GM12801 (cell line): ENCODE results near the gene LPIN1.

Source experiments
- TF ChIP-seq, protein P1 (sequence below): IDR thresholded peaks from one replicate; pipeline ENCODE4 v1.5.1; 2011; ENCODE audit warnings: control low read depth; ENCODE audit not compliant: insufficient read length; ENCODE audit errors: extremely low read depth

Gene LPIN1, protein sequence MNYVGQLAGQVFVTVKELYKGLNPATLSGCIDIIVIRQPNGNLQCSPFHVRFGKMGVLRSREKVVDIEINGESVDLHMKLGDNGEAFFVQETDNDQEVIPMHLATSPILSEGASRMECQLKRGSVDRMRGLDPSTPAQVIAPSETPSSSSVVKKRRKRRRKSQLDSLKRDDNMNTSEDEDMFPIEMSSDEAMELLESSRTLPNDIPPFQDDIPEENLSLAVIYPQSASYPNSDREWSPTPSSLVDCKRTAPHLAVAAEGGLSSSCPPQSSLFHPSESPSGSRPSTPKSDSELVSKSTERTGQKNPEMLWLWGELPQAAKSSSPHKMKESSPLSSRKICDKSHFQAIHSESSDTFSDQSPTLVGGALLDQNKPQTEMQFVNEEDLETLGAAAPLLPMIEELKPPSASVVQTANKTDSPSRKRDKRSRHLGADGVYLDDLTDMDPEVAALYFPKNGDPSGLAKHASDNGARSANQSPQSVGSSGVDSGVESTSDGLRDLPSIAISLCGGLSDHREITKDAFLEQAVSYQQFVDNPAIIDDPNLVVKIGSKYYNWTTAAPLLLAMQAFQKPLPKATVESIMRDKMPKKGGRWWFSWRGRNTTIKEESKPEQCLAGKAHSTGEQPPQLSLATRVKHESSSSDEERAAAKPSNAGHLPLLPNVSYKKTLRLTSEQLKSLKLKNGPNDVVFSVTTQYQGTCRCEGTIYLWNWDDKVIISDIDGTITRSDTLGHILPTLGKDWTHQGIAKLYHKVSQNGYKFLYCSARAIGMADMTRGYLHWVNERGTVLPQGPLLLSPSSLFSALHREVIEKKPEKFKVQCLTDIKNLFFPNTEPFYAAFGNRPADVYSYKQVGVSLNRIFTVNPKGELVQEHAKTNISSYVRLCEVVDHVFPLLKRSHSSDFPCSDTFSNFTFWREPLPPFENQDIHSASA

DNA sequence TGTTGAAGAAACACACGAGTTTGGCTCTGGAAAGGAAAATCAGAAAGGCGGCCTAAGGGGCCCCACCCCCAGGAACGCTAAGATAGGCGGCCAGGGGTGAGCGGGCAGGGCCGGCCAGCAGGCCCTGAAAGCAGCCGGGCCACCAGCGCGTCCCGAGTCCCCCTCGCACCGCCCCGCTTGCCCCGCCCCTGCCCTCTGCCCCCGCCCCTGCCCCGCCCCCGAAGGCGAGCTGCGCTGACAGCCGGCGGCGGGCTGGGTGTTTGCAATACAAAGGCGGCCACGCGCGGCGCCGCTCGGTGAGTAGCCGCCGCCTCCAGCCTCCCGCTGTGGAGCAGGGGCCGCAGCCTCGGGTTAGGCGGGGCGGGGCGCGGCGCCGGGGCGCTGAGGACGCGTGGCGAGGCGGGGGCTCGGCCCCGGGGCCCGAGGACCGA, at the start of gene LPIN1:
Gene LPIN1 (plus strand): TSS at position 257 of the 431 bp plus-strand sequence. CDS start 18,910 bp downstream, outside the sequence.
- TF ChIP-seq, protein P1, sequence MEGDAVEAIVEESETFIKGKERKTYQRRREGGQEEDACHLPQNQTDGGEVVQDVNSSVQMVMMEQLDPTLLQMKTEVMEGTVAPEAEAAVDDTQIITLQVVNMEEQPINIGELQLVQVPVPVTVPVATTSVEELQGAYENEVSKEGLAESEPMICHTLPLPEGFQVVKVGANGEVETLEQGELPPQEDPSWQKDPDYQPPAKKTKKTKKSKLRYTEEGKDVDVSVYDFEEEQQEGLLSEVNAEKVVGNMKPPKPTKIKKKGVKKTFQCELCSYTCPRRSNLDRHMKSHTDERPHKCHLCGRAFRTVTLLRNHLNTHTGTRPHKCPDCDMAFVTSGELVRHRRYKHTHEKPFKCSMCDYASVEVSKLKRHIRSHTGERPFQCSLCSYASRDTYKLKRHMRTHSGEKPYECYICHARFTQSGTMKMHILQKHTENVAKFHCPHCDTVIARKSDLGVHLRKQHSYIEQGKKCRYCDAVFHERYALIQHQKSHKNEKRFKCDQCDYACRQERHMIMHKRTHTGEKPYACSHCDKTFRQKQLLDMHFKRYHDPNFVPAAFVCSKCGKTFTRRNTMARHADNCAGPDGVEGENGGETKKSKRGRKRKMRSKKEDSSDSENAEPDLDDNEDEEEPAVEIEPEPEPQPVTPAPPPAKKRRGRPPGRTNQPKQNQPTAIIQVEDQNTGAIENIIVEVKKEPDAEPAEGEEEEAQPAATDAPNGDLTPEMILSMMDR = no peak

DNA sequence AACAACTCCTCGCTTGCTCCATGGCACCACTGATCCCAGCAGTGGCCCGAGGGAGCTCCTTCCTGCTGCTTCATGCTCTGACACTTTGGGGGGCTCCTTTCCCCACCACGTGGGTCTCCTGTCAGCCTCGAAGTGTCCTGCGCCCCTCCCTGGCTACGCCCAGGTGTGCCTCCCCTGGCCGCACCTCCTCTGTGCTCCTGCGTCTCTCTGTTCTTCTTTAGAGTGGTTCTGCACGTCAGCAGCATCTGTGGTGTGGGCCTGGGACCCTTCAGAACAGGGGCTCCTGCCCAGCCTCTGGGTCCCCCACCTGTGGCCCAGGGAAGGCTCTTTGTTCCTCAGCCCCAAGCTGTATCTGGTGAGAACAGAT, 49.7 kb upstream of the LPIN1 start:
- TF ChIP-seq, protein P1 = no peak

DNA sequence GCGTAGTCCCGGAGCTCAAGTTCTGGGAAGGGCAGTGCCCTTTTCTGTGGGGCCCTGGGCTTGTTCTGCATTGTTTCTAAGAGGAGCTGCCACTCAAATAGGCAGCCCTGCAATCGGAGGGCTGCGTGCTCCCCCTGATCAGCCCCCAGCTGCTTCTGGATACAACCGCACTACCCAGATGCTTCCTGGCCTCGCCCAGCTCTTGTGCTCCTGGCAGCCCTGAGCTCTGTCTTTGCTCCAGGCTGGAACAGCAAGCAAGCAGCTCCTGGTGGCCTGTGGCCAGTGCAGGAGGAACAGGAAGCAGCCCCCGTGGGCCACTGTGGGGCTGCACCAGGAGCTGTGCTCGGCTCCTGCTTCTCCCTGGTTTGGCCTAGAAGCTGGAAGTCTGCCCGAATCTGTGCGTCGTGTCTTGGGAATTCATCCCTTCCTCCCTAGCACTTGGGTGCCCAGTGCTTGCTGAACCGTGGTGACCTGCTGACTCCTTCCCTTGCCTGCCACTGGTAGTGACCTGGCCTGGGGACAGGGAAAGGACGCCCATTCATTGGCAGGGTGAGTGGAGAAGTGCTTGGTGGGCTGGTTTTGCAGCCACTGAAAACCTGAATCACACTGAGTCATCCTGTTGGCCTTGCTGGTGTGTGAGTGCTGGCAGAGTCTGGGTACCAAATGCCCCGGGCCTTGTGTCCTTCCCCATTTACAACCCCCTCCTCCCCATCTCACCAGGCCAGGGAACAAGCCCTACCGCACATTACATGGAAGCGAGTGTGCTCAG, 49.1 kb upstream of the LPIN1 start:
- TF ChIP-seq, protein P1 = no peak

DNA sequence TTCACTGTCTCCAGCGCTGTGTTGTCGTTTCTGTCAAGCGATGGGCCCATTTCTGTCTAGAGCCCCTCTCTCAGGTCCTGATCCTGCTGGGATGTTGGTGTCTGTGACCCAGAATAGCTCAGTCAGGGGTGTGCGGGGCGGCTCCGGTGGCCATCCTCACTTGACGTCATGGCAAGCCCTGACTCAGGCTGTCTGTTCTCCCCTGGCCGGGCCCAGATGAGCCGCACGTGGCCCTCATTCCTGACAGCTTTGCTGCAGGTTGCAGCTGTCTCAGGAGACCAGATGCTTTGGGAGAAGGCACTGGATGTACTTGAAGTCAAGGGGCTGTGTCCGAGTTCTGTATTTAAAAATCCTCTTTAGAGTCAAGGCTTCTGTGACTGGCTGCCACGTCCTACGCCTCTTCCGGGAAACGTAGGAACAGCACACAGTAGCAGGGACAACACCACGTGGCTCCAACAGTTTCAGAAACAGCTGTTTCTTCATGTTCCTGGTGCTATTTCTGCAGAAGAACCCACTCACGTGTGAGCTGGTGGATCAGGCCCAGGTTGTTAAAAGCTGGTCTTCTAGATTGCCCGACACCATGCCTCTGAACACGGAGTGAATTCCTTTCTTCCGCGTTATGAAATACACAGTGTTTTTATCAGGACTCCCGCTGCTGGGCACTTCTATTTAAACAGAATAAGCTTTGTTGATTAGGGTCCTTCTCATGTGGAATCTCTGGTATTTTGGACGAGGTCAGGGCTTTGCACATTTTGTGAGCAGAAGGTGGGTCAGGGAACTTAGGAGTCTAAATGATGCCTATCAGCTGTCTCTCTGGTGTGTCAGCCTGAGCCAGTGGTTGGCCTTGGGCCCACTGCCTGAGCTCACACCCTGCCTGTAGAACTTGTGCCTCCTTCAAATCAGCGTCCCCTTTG, 48.2 kb upstream of the LPIN1 start:
- TF ChIP-seq, protein P1 = no peak

DNA sequence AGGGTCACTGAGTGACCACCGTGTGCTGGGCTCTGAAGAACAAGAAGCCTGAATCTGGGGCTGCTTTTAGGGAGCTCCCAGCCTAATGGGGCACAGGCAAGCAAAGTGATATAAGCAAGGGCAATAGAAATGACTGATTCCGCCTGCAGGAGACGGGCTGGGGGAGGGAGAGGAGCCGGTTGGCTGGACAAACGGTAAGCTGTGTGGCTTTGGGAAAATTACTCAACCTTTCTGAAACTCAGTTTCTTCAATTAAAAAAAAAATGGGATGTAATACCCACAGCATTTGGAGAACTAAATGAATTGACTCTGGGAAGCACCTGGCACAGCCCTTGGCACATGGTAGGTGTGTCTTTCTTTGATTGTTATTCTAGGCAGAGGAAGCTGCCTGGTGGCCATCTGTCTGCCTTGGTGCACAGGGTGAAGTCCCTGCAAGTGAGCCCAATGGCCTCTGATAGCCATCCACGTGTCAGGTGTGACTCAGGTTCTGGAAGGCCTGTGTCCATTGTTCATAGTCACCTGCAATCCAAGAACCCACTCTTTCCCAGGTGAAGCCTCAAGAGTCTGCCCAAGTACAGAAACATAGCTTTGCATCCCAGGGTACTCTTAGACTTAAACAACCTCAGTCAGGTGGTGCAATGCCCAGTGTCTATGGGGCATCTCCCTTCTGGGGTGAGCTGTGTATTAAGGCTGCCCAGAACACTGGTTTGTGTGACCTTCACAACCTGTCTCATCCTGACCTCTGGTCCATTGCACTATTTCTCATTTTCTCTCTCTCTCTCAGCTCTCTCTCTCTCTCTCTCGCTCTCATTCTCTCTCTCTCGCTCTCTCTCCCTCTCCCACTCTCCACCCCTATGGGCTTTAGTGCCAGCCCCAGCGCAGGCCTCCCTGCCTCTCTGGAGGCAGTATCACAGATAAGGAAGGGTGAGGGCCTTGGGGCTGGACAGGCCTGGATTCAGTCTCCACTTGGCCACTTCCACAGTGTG, 46.5 kb upstream of the LPIN1 start:
- TF ChIP-seq, protein P1 = no peak

DNA sequence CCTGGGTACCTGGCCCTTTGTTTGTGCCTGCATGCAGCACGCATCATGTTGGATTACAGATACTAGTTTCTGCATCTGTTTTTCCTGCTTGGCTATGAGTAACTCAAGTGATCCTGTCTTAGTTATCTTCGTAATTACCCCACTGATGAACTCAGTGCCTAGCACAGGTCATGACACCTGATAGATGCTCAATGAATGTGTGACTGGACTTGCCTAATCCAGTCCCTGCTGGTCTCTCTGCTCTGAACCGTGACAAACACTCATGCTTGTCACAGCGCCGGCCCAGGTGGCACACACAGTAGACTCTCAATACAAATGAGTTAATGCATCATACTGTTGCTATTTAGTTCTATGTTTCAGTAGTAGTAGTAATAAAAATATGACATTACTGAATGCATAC, 45.2 kb upstream of the LPIN1 start:
- TF ChIP-seq, protein P1 = no peak
